ENCODE results near the gene SUSD4. TPM values are rescaled to one million over a fixed set of nuclear protein-coding genes. Genes with fewer than 3 reads are reported as not detected.

Gene SUSD4
- total and polyA plus RNA-seq, 2 donors (not counting 1 experiment from before 2014, with no cell fraction given), result 0.33 TPM; not detected in 1

- Histone ChIP-seq H3K9ac (ENCODE audit: insufficient read depth, low read length) (no peak overlapping the region), H3K36me3 (ENCODE audit: control insufficient read depth, insufficient read depth, low read length) (no peaks in the 10 kb centered on the region), H2AFZ (ENCODE audit: low read length) (no peak overlapping the region), H3K4me3 (replicated peaks in 1 of 4; ENCODE audit: control extremely low read depth in 1 of 4, insufficient read depth in 1 of 4, low read depth in 3 of 4, low read length in 4 of 4) (no peak overlapping the region), H3K9me3 (ENCODE audit: control insufficient read depth, insufficient read depth, low read depth, low read length) (no peaks in the 10 kb centered on the region), H4K20me1 (ENCODE audit: control insufficient read depth, extremely low read depth, insufficient read depth, low read length) (no peaks in the 10 kb centered on the region), H3K27me3 (ENCODE audit: control insufficient read depth, insufficient read depth, low read length) (peaks cover under 1% of the 10 kb centered on the region), H3K4me2 (ENCODE audit: extremely low read depth, insufficient read depth, low read length) (peak overlapping the region; percentile 88), H3K27ac (ENCODE audit: insufficient read depth, low read length) (peak overlapping the region; percentile 96), H3K79me2 (ENCODE audit: control insufficient read depth, insufficient read depth, low read length) (no peaks in the 10 kb centered on the region), H3K4me1 (ENCODE audit: control insufficient read depth, extremely low read depth, insufficient read depth, low read length) (peaks cover 20% of the 10 kb centered on the region)
- TF ChIP-seq EZH2 (IDR thresholded peaks at IDR 0.05; ENCODE audit: low read length, missing control alignments) (no peak), CTCF (conservative IDR thresholded peaks at IDR 0.05 in 1 of 2, IDR thresholded peaks at IDR 0.05 in 1 of 2; ENCODE audit: low read depth in 1 of 2, low read length in 2 of 2) (no peak)
- no peak for DNase-seq (ENCODE audit: low read depth in 2 of 2)
Observed at GRCh38 chr1:223231011-223231572, 132.9 kb downstream of the SUSD4 start.

- Histone ChIP-seq H3K9me3 (ENCODE audit: control insufficient read depth, insufficient read depth, low read depth, low read length) (no peaks in the 10 kb centered on the region), H3K9ac (ENCODE audit: insufficient read depth, low read length) (peak overlapping the region; percentile 40), H3K4me3 (replicated peaks in 1 of 4; ENCODE audit: control extremely low read depth in 1 of 4, insufficient read depth in 1 of 4, low read depth in 3 of 4, low read length in 4 of 4) (peak overlapping the region in 3 of 4 experiments; percentile 1 to 22 (median 15)), H3K27me3 (ENCODE audit: control insufficient read depth, insufficient read depth, low read length) (peaks cover 3% of the 10 kb centered on the region), H3K4me1 (ENCODE audit: control insufficient read depth, extremely low read depth, insufficient read depth, low read length) (peaks cover 20% of the 10 kb centered on the region), H2AFZ (ENCODE audit: low read length) (peak overlapping the region; percentile 50), H4K20me1 (ENCODE audit: control insufficient read depth, extremely low read depth, insufficient read depth, low read length) (no peaks in the 10 kb centered on the region), H3K27ac (ENCODE audit: insufficient read depth, low read length) (peak overlapping the region; percentile 96), H3K4me2 (ENCODE audit: extremely low read depth, insufficient read depth, low read length) (peak overlapping the region; percentile 88), H3K36me3 (ENCODE audit: control insufficient read depth, insufficient read depth, low read length) (no peaks in the 10 kb centered on the region), H3K79me2 (ENCODE audit: control insufficient read depth, insufficient read depth, low read length) (no peaks in the 10 kb centered on the region)
- DNase-seq (ENCODE audit: low read depth in 2 of 2), result peak; percentile 75 to 98
- TF ChIP-seq EZH2 (IDR thresholded peaks at IDR 0.05; ENCODE audit: low read length, missing control alignments) (no peak), CTCF (conservative IDR thresholded peaks at IDR 0.05 in 1 of 2, IDR thresholded peaks at IDR 0.05 in 1 of 2; ENCODE audit: low read depth in 1 of 2, low read length in 2 of 2) (no peak)
Observed at GRCh38 chr1:223230161-223230881, 133.7 kb downstream of the SUSD4 start.

GRCh38 chr1:223229756-223230155 lies 134.2 kb downstream of the SUSD4 start:
- Histone ChIP-seq H3K9me3 (ENCODE audit: control insufficient read depth, insufficient read depth, low read depth, low read length) (no peaks in the 10 kb centered on the region), H4K20me1 (ENCODE audit: control insufficient read depth, extremely low read depth, insufficient read depth, low read length) (no peaks in the 10 kb centered on the region), H3K4me2 (ENCODE audit: extremely low read depth, insufficient read depth, low read length) (peak overlapping the region; percentile 88), H3K4me3 (replicated peaks in 1 of 4; ENCODE audit: control extremely low read depth in 1 of 4, insufficient read depth in 1 of 4, low read depth in 3 of 4, low read length in 4 of 4) (no peak overlapping the region), H3K4me1 (ENCODE audit: control insufficient read depth, extremely low read depth, insufficient read depth, low read length) (peaks cover 20% of the 10 kb centered on the region), H3K79me2 (ENCODE audit: control insufficient read depth, insufficient read depth, low read length) (no peaks in the 10 kb centered on the region), H3K27ac (ENCODE audit: insufficient read depth, low read length) (peak overlapping the region; percentile 96), H2AFZ (ENCODE audit: low read length) (no peak overlapping the region), H3K36me3 (ENCODE audit: control insufficient read depth, insufficient read depth, low read length) (no peaks in the 10 kb centered on the region), H3K9ac (ENCODE audit: insufficient read depth, low read length) (no peak overlapping the region), H3K27me3 (ENCODE audit: control insufficient read depth, insufficient read depth, low read length) (peaks cover 3% of the 10 kb centered on the region)
- no peak for DNase-seq (ENCODE audit: low read depth in 2 of 2)
- TF ChIP-seq CTCF (conservative IDR thresholded peaks at IDR 0.05 in 1 of 2, IDR thresholded peaks at IDR 0.05 in 1 of 2; ENCODE audit: low read depth in 1 of 2, low read length in 2 of 2) (no peak), EZH2 (IDR thresholded peaks at IDR 0.05; ENCODE audit: low read length, missing control alignments) (no peak)
